ENCODE results near the gene GALNT2. TPM values are rescaled to one million over a fixed set of nuclear protein-coding genes. Genes with fewer than 3 reads are reported as not detected.
A peak's percentile ranks its signal among the peaks of the same experiment; 100 is the strongest.

GALNT2 gene
- total and polyA plus RNA-seq, 7 donors, result 8.4 to 43.8 (median 37.1) TPM

- TF ChIP-seq EP300 (IDR thresholded peaks at IDR 0.05), result no peak
- TF ChIP-seq POLR2A (IDR thresholded peaks at IDR 0.05), result no peak
- TF ChIP-seq POLR2AphosphoS5 (IDR thresholded peaks at IDR 0.05), result no peak
- no peak for TF ChIP-seq CTCF (IDR thresholded peaks at IDR 0.05)
- H3K4me1 ChIP-seq, result peaks cover 0 to 15% (median 13%) of the 10 kb centered on the region in 4 donors
- H3K36me3 ChIP-seq, result peaks cover 22 to 66% (median 33%) of the 10 kb centered on the region in 4 donors
- WGBS, 2 donors, result 92 to 96% methylated on average over 7 of the region's 7 CpGs
- no peaks in the 10 kb centered on the region for H3K9me3 ChIP-seq
- no peak for DNase-seq
- no peak overlapping the region for H3K27ac ChIP-seq
- no peak overlapping the region for H3K4me3 ChIP-seq
- intact Hi-C loops (cut with DNase I), result no loop called here
- H3K27me3 ChIP-seq, result no peaks in the 10 kb centered on the region
Measured at GRCh38 chr1:230278376-230278775, 211.3 kb downstream of the GALNT2 start.

GRCh38 chr1:230278871-230279582, 212.0 kb downstream of the GALNT2 start:
- Histone ChIP-seq H3K27ac (no peak overlapping the region), H3K9me3 (no peaks in the 10 kb centered on the region), H3K4me3 (no peak overlapping the region), H3K4me1 (peaks cover 0 to 15% (median 13%) of the 10 kb centered on the region in 4 donors), H3K36me3 (peaks cover 22 to 66% (median 33%) of the 10 kb centered on the region in 4 donors), H3K27me3 (no peaks in the 10 kb centered on the region)
- TF ChIP-seq POLR2AphosphoS5 (IDR thresholded peaks at IDR 0.05) (no peak), POLR2A (IDR thresholded peaks at IDR 0.05) (no peak), CTCF (IDR thresholded peaks at IDR 0.05) (no peak), EP300 (IDR thresholded peaks at IDR 0.05) (no peak)
- peak; percentile 35 for DNase-seq
- WGBS, 2 donors, result 78 to 92% methylated on average over 20 of the region's 20 CpGs
- intact Hi-C loops (cut with DNase I), result no loop called here

- Histone ChIP-seq H3K9me3 (no peaks in the 10 kb centered on the region), H3K4me1 (peaks cover 0 to 15% (median 13%) of the 10 kb centered on the region in 4 donors), H3K4me3 (no peak overlapping the region), H3K27ac (no peak overlapping the region), H3K27me3 (no peaks in the 10 kb centered on the region), H3K36me3 (peaks cover 22 to 61% (median 33%) of the 10 kb centered on the region in 4 donors)
- 82 to 96% methylated on average over 24 of the region's 24 CpGs for WGBS, 2 donors
- TF ChIP-seq CTCF (IDR thresholded peaks at IDR 0.05), result no peak
- TF ChIP-seq EP300 (IDR thresholded peaks at IDR 0.05), result no peak
- no peak for TF ChIP-seq POLR2AphosphoS5 (IDR thresholded peaks at IDR 0.05)
- TF ChIP-seq POLR2A (IDR thresholded peaks at IDR 0.05), result no peak
- peak; percentile 57 for DNase-seq
- intact Hi-C loops (cut with DNase I), result no loop called here
Measured at GRCh38 chr1:230279583-230279945, 212.5 kb downstream of the GALNT2 start.

GRCh38 chr1:230280054-230280795, 213.2 kb downstream of the GALNT2 start:
- Histone ChIP-seq H3K4me1 (peaks cover 0 to 15% (median 13%) of the 10 kb centered on the region in 4 donors), H3K4me3 (no peak overlapping the region), H3K36me3 (peaks cover 22 to 54% (median 33%) of the 10 kb centered on the region in 4 donors), H3K27ac (no peak overlapping the region), H3K27me3 (no peaks in the 10 kb centered on the region), H3K9me3 (no peaks in the 10 kb centered on the region)
- intact Hi-C loops (cut with DNase I), result no loop called here
- WGBS, 2 donors, result 78 to 92% methylated on average over 24 of the region's 24 CpGs
- TF ChIP-seq POLR2AphosphoS5 (IDR thresholded peaks at IDR 0.05), result no peak
- no peak for TF ChIP-seq CTCF (IDR thresholded peaks at IDR 0.05)
- no peak for TF ChIP-seq POLR2A (IDR thresholded peaks at IDR 0.05)
- TF ChIP-seq EP300 (IDR thresholded peaks at IDR 0.05), result no peak
- peak; percentile 55 for DNase-seq
